K562 treated with DMSO at 1 percent for 4 hours (cell line): Measurements from ENCODE around the gene SETD5. TPM values are rescaled to one million over a fixed set of nuclear protein-coding genes. Genes with fewer than 3 reads are reported as not detected.

Source experiments
- total RNA-seq: library from RNA; unstranded; fragments of 300-600 nt; gene quantifications from 2 replicates; pipeline ENCODE4 v1.2.3, GENCODE V29; 2022; ENCODE audit not compliant: insufficient read depth

SETD5 gene
- 75.6 and 103 TPM in 2 replicates for total RNA-seq

GRCh38 chr3:9397332-9397905, at the start of gene SETD5:
Gene SETD5, plus strand, starts transcription at chr3:9397615. Its CDS starts 31,324 bp downstream, at chr3:9428939.

GRCh38 chr3:9362731-9363530, 34.5 kb upstream of the SETD5 start, which contains the start of gene THUMPD3:
Gene THUMPD3, plus strand, starts transcription at chr3:9363054. Its CDS starts 2,015 bp downstream, at chr3:9365069.

Other genes starting within 250 kb of the SETD5 start
- not detected in 2 replicates for gene SRGAP3, start 148.0 kb upstream of the SETD5 start, total RNA-seq
- gene THUMPD3, start 34.6 kb upstream of the SETD5 start, total RNA-seq, result 35.6 and 38.5 TPM in 2 replicates
- gene LHFPL4, start 156.2 kb downstream of the SETD5 start, total RNA-seq, result not detected in 2 replicates